Uterus (tissue), 4 donors: Measurements from ENCODE around the gene SNCAIP. TPM values are rescaled to one million over a fixed set of nuclear protein-coding genes. Genes with fewer than 3 reads are reported as not detected.

ENCODE experiments used
- DNase-seq, 2 donors: peaks; one replicate each; pipeline ENCODE4 v3.0.0-alpha.2; 2019 to 2020
- H3K27ac ChIP-seq, 2 donors: fragments of 200-600 bp; sonication (generic); 1 replicate in 1 of 2; 2 replicates in 1 of 2; pipeline ENCODE4 v1.5.1; 2016 to 2018
- H3K27me3 ChIP-seq, 2 donors: fragments of 200-600 bp; sonication (generic); one replicate each; pipeline ENCODE4 v1.5.1; 2018 to 2019; ENCODE audit warnings: control low read depth in 1 of 2
- H3K36me3 ChIP-seq, 2 donors: fragments of 200-600 bp; sonication (generic); one replicate each; pipeline ENCODE4 v1.5.1; 2019; ENCODE audit warnings: control low read depth in 1 of 2
- H3K4me1 ChIP-seq, 2 donors: fragments of 200-600 bp; sonication (generic); one replicate each; pipeline ENCODE4 v1.5.1; 2018 to 2019; ENCODE audit warnings: control low read depth in 1 of 2
- H3K4me3 ChIP-seq, 2 donors: fragments of 200-600 bp; sonication (generic); 1 replicate in 1 of 2; 2 replicates in 1 of 2; pipeline ENCODE4 v1.5.1; 2018 to 2019; ENCODE audit warnings: mild to moderate bottlenecking in 1 of 2
- H3K9me3 ChIP-seq, 2 donors: fragments of 200-600 bp; sonication (generic); one replicate each; pipeline ENCODE4 v1.5.1; 2019; ENCODE audit warnings: control low read depth in 1 of 2
- CTCF ChIP-seq, 4 experiments: fragments of 200-600 bp in 2 of 4; fragments of 450-650 bp in 2 of 4; sonication (generic) in 2 of 4; IDR thresholded peaks; one replicate each; pipeline ENCODE4 v1.5.1; 2016 to 2019; ENCODE audit warnings: antibody characterized with exemption in 4 of 4, mild to moderate bottlenecking in 2 of 4, moderate library complexity in 1 of 4
- POLR2A ChIP-seq, 2 donors: fragments of 450-650 bp; IDR thresholded peaks; one replicate each; pipeline ENCODE4 v1.6.1; 2016; ENCODE audit warnings: antibody characterized with exemption in 2 of 2, mild to moderate bottlenecking in 1 of 2, moderate library complexity in 1 of 2
- intact Hi-C: fragments of 100-400 bp; cut with DNase I; formaldehyde crosslinking; loops from one replicate; pipeline ENCODE4 v1.15.1; 2023; ENCODE audit warnings: low total_unique reads
- total RNA-seq, 4 donors: library from RNA; depleted of rRNA in 3 of 4; stranded (reverse); fragments of >200 nt in 3 of 4; gene quantifications; one replicate each; pipeline versions ENCODE4 v1.1.0 to v1.2.4, GENCODE V29; 2014 to 2023
- donor health status: DM: yes; HTN: yes; CAD: no.

The SNCAIP gene
- total RNA-seq, 4 donors from 2014 or later = 15.3 to 104 (median 35.0) TPM

- Histone ChIP-seq H3K4me1 (no peaks in the 10 kb centered on the region), H3K27me3 (no peaks in the 10 kb centered on the region), H3K27ac (no peak overlapping the region), H3K9me3 (no peaks in the 10 kb centered on the region), H3K36me3 (no peaks in the 10 kb centered on the region), H3K4me3 (no peak overlapping the region)
- TF ChIP-seq POLR2A (IDR thresholded peaks at IDR 0.05) (no peak), CTCF (IDR thresholded peaks at IDR 0.05) (no peak)
- intact Hi-C loops = no loop called here
- DNase-seq = no peak
Measured at GRCh38 chr5:122405751-122406150, 93.7 kb downstream of the SNCAIP start.

- intact Hi-C loops = no loop called here
- TF ChIP-seq POLR2A (IDR thresholded peaks at IDR 0.05) = no peak
- TF ChIP-seq CTCF (IDR thresholded peaks at IDR 0.05) = no peak
- Histone ChIP-seq H3K27me3 (no peaks in the 10 kb centered on the region), H3K27ac (no peak overlapping the region), H3K4me3 (no peak overlapping the region), H3K9me3 (no peaks in the 10 kb centered on the region), H3K4me1 (no peaks in the 10 kb centered on the region), H3K36me3 (no peaks in the 10 kb centered on the region)
- no peak for DNase-seq
Measured at GRCh38 chr5:122406181-122406580, 94.1 kb downstream of the SNCAIP start.

GRCh38 chr5:122408592-122409224 lies 96.7 kb downstream of the SNCAIP start:
- H3K9me3 ChIP-seq = no peaks in the 10 kb centered on the region
- H3K36me3 ChIP-seq = no peaks in the 10 kb centered on the region
- no peak overlapping the region for H3K27ac ChIP-seq
- DNase-seq = no peak
- no peaks in the 10 kb centered on the region for H3K27me3 ChIP-seq
- no peaks in the 10 kb centered on the region for H3K4me1 ChIP-seq
- no peak overlapping the region for H3K4me3 ChIP-seq
- TF ChIP-seq CTCF (IDR thresholded peaks at IDR 0.05) (no peak), POLR2A (IDR thresholded peaks at IDR 0.05) (no peak)
- intact Hi-C loops = no loop called here

GRCh38 chr5:122412966-122413365 lies 100.9 kb downstream of the SNCAIP start:
- no peak overlapping the region for H3K4me3 ChIP-seq
- H3K4me1 ChIP-seq = no peaks in the 10 kb centered on the region
- no peak overlapping the region for H3K27ac ChIP-seq
- H3K27me3 ChIP-seq = no peaks in the 10 kb centered on the region
- TF ChIP-seq POLR2A (IDR thresholded peaks at IDR 0.05) (no peak), CTCF (IDR thresholded peaks at IDR 0.05) (no peak)
- H3K9me3 ChIP-seq = no peaks in the 10 kb centered on the region
- no peak for DNase-seq
- intact Hi-C loops = no loop called here
- no peaks in the 10 kb centered on the region for H3K36me3 ChIP-seq

GRCh38 chr5:122413722-122414121 lies 101.7 kb downstream of the SNCAIP start:
- Histone ChIP-seq H3K27me3 (no peaks in the 10 kb centered on the region), H3K9me3 (no peaks in the 10 kb centered on the region), H3K27ac (no peak overlapping the region), H3K36me3 (no peaks in the 10 kb centered on the region), H3K4me3 (no peak overlapping the region), H3K4me1 (no peaks in the 10 kb centered on the region)
- intact Hi-C loops = no loop called here
- TF ChIP-seq CTCF (IDR thresholded peaks at IDR 0.05) = no peak
- no peak for TF ChIP-seq POLR2A (IDR thresholded peaks at IDR 0.05)
- no peak for DNase-seq
